Thyroid gland (tissue), 4 donors: Measurements from ENCODE around the gene SLC35F6. TPM values are rescaled to one million over a fixed set of nuclear protein-coding genes. Genes with fewer than 3 reads are reported as not detected.
A peak's percentile ranks its signal among the peaks of the same experiment; 100 is the strongest.

Experiments used
- DNase-seq, 2 donors: peaks; one replicate each; pipeline ENCODE4 v3.0.0-alpha.2; 2019
- H3K27ac ChIP-seq, 3 donors: fragments of 200-600 bp; sonication (generic); 1 replicate in 2 of 3; 2 replicates in 1 of 3; pipeline ENCODE4 v1.5.1; 2016 to 2019; ENCODE audit warnings: mild to moderate bottlenecking in 1 of 3, moderate library complexity in 1 of 3
- H3K27me3 ChIP-seq: fragments of 200-600 bp; sonication (generic); one replicate; pipeline ENCODE4 v1.5.1; 2019
- H3K36me3 ChIP-seq, 2 donors: fragments of 200-600 bp; sonication (generic); one replicate each; pipeline ENCODE4 v1.5.1; 2016 to 2019
- H3K4me1 ChIP-seq, 2 donors: fragments of 200-600 bp; sonication (generic); one replicate each; pipeline ENCODE4 v1.5.1; 2017 to 2019
- H3K4me3 ChIP-seq, 3 donors: fragments of 200-600 bp; sonication (generic); replicated peaks in 1 of 3; 1 replicate in 2 of 3; 2 replicates in 1 of 3; pipeline ENCODE4 v1.5.1; 2016; ENCODE audit warnings: mild to moderate bottlenecking in 1 of 3
- H3K9me3 ChIP-seq: fragments of 200-600 bp; sonication (generic); one replicate; pipeline ENCODE4 v1.5.1; 2017
- CTCF ChIP-seq, 6 experiments: fragments of 200-600 bp in 3 of 6; fragments of 450-650 bp in 3 of 6; sonication (generic) in 3 of 6; IDR thresholded peaks; one replicate each; pipeline ENCODE4 v1.5.1; 2016 to 2019; ENCODE audit warnings: antibody characterized with exemption in 6 of 6, mild to moderate bottlenecking in 2 of 6, inconsistent platforms in 1 of 6, moderate library complexity in 1 of 6
- POLR2A ChIP-seq, 2 donors: fragments of 450-650 bp; IDR thresholded peaks; one replicate each; pipeline ENCODE4 v1.6.1; 2017; ENCODE audit warnings: antibody characterized with exemption in 2 of 2, mild to moderate bottlenecking in 2 of 2, moderate library complexity in 1 of 2
- WGBS, 2 donors: methylation state at CpG; one replicate each; pipeline ENCODE4 v1.1.5; 2017; 5-methylcytosine and 5-hydroxymethylcytosine counted together
- intact Hi-C: fragments of 100-400 bp; cut with DNase I; formaldehyde crosslinking; loops from one replicate; pipeline ENCODE4 v1.15.1; 2023
- total RNA-seq, 4 donors: library from RNA; depleted of rRNA; stranded (reverse); fragments of >200 nt; gene quantifications; one replicate each; pipeline ENCODE4 v1.2.3, GENCODE V29; 2016

SLC35F6 gene
- 10 to 100 TPM; 73.1 to 91.2 (median 80.7) TPM for total RNA-seq

- WGBS, 2 donors = 0 to 2% methylated on average over 54 to 66 of the region's 68 CpGs
- H3K27ac ChIP-seq = peak within 1 kb of the TSS; percentile 94 to 97 (median 95)
- no peaks in the 10 kb centered on the region for H3K9me3 ChIP-seq
- H3K4me3 ChIP-seq = peak within 1 kb of the TSS; percentile 57 to 83 (median 75)
- no peaks in the 10 kb centered on the region for H3K27me3 ChIP-seq
- TF ChIP-seq CTCF (IDR thresholded peaks at IDR 0.05) = no peak
- TF ChIP-seq POLR2A (IDR thresholded peaks at IDR 0.05) = peak; percentile 86 to 94
- peak; percentile 85 to 87 for DNase-seq
- intact Hi-C loops = no loop called here
- peaks cover 46 to 60% of the 10 kb centered on the region in 2 donors for H3K4me1 ChIP-seq
- H3K36me3 ChIP-seq = no peaks in the 10 kb centered on the region
Measured at GRCh38 chr2:26764078-26764887, at the start of gene SLC35F6. Gene SLC35F6 (plus strand): TSS chr2:26764284. CDS start chr2:26764350, 66 bp downstream.

- H3K4me1 ChIP-seq = peaks cover 42 to 58% of the 10 kb centered on the region in 2 donors
- DNase-seq = no peak
- 88 to 91% methylated on average over 13 of the region's 13 CpGs for WGBS, 2 donors
- no peaks in the 10 kb centered on the region for H3K36me3 ChIP-seq
- intact Hi-C loops = no loop called here
- H3K27me3 ChIP-seq = no peaks in the 10 kb centered on the region
- H3K27ac ChIP-seq = no peak overlapping the region
- TF ChIP-seq CTCF (IDR thresholded peaks at IDR 0.05) = no peak
- TF ChIP-seq POLR2A (IDR thresholded peaks at IDR 0.05) = no peak
- H3K9me3 ChIP-seq = no peaks in the 10 kb centered on the region
- H3K4me3 ChIP-seq = no peak overlapping the region
Measured at GRCh38 chr2:26715528-26716270, 48.4 kb upstream of the SLC35F6 start.

GRCh38 chr2:26716340-26716739 lies 47.7 kb upstream of the SLC35F6 start:
- intact Hi-C loops = no loop called here
- Histone ChIP-seq H3K36me3 (no peaks in the 10 kb centered on the region), H3K27ac (no peak overlapping the region), H3K4me3 (no peak overlapping the region), H3K27me3 (no peaks in the 10 kb centered on the region), H3K9me3 (no peaks in the 10 kb centered on the region), H3K4me1 (peaks cover 42 to 58% of the 10 kb centered on the region in 2 donors)
- no peak for DNase-seq
- TF ChIP-seq POLR2A (IDR thresholded peaks at IDR 0.05) (no peak), CTCF (IDR thresholded peaks at IDR 0.05) (no peak)
- WGBS, 2 donors = 94 to 97% methylated on average over 3 of the region's 3 CpGs

GRCh38 chr2:26716769-26717168 lies 47.3 kb upstream of the SLC35F6 start:
- peak overlapping the region in 1 of 3 donors; percentile 60 for H3K27ac ChIP-seq
- H3K4me1 ChIP-seq = peaks cover 42 to 58% of the 10 kb centered on the region in 2 donors
- H3K9me3 ChIP-seq = no peaks in the 10 kb centered on the region
- DNase-seq = no peak
- intact Hi-C loops = no loop called here
- H3K36me3 ChIP-seq = no peaks in the 10 kb centered on the region
- no peak for TF ChIP-seq CTCF (IDR thresholded peaks at IDR 0.05)
- no peak for TF ChIP-seq POLR2A (IDR thresholded peaks at IDR 0.05)
- 98 to 100% methylated on average over 2 of the region's 2 CpGs for WGBS, 2 donors
- H3K27me3 ChIP-seq = no peaks in the 10 kb centered on the region
- no peak overlapping the region for H3K4me3 ChIP-seq
